Stimulated activated CD8-positive, alpha-beta memory T cell treated with anti-CD3 and anti-CD28 coated beads, Interleukin-7, amount 100 ng/mL, for 4 hours (primary cell): ENCODE results near the gene TAGAP.
"Not testable (repeated sequence)": the region's sequence is repeated elsewhere in the genome, so short reads cannot be mapped to it uniquely, and the experiment has no call there.

Experiments
- DNase-seq, 2 donors: peaks; one replicate each; pipeline ENCODE4 v3.0.0-alpha.2; 2020; ENCODE audit warnings: low read depth in 2 of 2

Gene TAGAP

GRCh38 chr6:159012201-159012600 lies 32.6 kb downstream of the TAGAP start:
- no peak for DNase-seq

- not testable (repeated sequence) for DNase-seq
Observed at GRCh38 chr6:159010037-159010612, 34.7 kb downstream of the TAGAP start.

GRCh38 chr6:159008656-159009288 lies 36.0 kb downstream of the TAGAP start:
- no peak for DNase-seq

GRCh38 chr6:159007510-159007909 lies 37.3 kb downstream of the TAGAP start:
- DNase-seq, result no peak

- no peak for DNase-seq
Observed at GRCh38 chr6:159005436-159005835, 39.4 kb downstream of the TAGAP start.

GRCh38 chr6:159004592-159004991 lies 40.2 kb downstream of the TAGAP start:
- DNase-seq, result no peak

- no peak for DNase-seq
Observed at GRCh38 chr6:159002432-159003155, 42.2 kb downstream of the TAGAP start.

- peak; percentile 84 to 89 for DNase-seq
Observed at GRCh38 chr6:158999666-159000403, 45.0 kb downstream of the TAGAP start, which contains the start of gene RSPH3. TSS of gene RSPH3 (minus strand) at chr6:159000202. CDS start at chr6:158999550, 652 bp downstream.

- no peak for DNase-seq
Observed at GRCh38 chr6:158999154-158999665, 45.6 kb downstream of the TAGAP start.

- no peak for DNase-seq
Observed at GRCh38 chr6:158996856-158997255, 47.9 kb downstream of the TAGAP start.

- DNase-seq, result no peak
Observed at GRCh38 chr6:158993639-158994038, 51.2 kb downstream of the TAGAP start.

GRCh38 chr6:158991017-158991723 lies 53.6 kb downstream of the TAGAP start:
- DNase-seq, result no peak

GRCh38 chr6:158989711-158990110 lies 55.1 kb downstream of the TAGAP start:
- DNase-seq, result not testable (repeated sequence)

- no peak for DNase-seq
Observed at GRCh38 chr6:158988477-158988876, 56.3 kb downstream of the TAGAP start.

GRCh38 chr6:158987657-158988056 lies 57.1 kb downstream of the TAGAP start:
- no peak for DNase-seq
